HG03571 (cell line): Measurements from ENCODE around the gene SMAD7.
A peak's percentile ranks its signal among the peaks of the same experiment; 100 is the strongest.

Experiments used
- ATAC-seq: cut with Tn5 transposase; IDR thresholded peaks from one replicate; pipeline ENCODE4 v1.9.1; 2021; ENCODE audit not compliant: unreplicated experiment

SMAD7 gene

GRCh38 chr18:48986851-48987761, 36.3 kb upstream of the SMAD7 start:
- ATAC-seq, result no peak

- ATAC-seq, result no peak
Measured at GRCh38 chr18:48985161-48985560, 34.4 kb upstream of the SMAD7 start.

- ATAC-seq, result no peak
Measured at GRCh38 chr18:48983793-48984437, 33.1 kb upstream of the SMAD7 start.

GRCh38 chr18:48982266-48982665, 31.5 kb upstream of the SMAD7 start:
- no peak for ATAC-seq

DNA sequence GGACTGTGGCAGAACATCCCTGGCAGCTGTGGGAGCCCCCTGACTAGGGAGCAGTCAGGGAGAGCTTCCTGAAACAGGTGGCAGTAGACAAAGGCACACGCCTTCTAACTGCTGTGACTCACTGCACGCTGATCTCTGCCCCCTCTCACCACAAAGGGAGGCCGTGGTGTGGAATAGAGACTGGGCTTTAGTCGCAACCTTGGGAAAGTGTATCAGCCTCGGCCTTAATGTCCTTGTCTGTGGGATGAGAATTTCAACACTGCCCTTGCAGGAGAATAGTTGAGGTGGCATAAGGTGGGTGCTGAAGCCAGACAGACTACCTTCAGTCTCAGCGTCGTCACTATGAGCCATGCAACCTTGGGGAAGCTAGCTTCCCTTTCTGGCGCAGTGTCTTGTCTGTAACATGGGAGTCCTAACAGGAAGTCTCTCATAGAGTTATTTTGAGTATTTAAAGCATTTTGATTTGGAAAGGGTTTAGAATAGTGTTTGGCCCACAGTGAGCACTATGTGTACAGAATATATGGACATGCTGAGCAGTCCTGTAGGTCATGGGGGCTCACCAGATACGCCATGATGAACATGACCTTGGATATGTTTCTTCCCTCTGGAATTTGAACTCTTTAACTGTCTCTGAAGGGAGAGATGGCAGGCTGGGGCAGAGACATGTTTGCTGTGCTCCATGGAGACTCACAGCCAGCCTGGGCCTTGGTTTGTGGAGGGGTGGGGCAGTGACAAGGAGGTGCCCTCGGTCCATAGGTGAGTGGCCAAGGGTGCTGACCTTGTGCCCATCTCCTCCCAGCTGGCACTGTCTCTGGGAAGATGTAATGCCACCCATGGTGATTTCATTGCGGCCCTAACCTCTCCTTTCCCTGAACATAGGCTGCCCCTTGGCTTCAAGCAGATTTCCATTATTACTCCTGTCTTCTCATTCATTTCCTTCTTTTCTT, 29.5 kb upstream of the SMAD7 start:
- no peak for ATAC-seq

- ATAC-seq, result no peak
Measured at GRCh38 chr18:48977914-48978313, 27.1 kb upstream of the SMAD7 start.

DNA sequence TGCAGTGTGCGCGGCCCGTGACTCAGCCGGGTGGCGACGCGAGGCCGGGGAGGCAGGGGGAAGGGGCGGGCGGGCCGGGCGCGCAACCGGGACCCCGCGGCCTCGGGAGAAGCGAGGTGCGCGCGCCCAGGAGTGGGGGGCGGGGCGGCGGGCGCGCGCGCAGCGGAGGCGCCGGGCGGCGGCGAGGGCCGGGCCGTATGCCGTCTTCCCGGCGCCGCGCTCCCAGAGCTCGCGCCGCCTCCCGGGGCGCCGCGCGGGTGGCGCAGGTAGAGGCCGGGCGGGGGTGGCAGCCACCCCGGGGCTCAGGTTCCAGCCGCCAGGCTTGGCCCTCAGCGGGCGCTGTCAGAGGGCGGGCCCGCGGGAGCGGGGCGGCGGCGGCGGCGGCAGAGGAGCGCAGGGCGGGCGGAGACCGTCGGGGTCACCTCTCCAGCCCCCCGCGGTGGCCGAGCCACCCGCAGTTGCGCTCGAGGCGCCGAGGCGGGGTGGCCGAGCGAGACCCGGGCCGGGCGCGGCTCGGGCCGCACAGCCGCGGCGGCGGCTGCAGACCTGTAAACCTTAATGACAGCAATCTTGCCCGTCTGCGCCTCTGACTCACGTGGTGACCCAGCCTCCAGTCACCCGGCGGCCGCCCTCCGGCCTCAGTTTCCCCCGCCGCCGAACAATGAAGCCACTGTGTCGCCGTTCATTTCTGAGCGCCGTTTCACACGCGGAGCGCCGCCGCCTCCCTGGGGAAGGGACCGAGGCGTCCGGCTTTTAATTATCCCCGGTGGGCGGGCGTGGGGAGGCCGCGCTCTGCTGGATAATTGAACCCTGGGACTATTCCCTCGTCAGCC, 25.3 kb upstream of the SMAD7 start:
- peak; percentile 68 for ATAC-seq

DNA sequence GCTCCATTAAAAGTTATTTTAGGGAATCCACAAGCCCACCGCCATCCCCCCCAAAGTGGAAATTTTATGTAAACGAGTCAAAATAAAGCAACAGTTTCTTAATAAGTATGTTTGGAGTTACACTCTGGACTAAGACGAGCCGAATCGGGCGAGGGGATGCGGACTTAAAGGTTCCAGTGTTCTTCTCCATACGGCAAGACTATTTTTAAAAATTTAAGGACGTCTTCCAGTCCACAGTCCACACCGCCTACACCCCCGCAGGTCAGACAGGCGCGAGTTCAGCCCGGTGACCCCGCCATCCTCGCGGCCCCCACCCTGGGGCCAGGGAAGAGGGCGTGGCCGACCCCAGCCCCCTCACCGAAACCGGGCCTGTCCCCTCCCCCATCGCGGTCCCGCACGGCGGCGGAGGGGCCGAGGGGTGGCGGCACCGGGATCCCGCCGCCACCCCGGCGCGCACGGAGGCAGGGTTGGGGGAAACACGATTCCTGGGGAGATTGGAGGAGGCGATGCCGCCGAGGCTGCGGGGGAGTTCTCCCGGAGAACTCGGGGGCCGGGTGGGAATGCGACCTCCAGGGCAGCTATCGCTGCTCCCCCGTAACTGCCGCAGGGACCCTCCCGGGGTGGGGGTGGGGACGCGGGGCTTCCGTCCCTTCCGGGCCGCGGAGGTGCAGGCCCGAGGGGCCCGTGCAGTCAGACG, 24.5 kb upstream of the SMAD7 start:
- no peak for ATAC-seq

DNA sequence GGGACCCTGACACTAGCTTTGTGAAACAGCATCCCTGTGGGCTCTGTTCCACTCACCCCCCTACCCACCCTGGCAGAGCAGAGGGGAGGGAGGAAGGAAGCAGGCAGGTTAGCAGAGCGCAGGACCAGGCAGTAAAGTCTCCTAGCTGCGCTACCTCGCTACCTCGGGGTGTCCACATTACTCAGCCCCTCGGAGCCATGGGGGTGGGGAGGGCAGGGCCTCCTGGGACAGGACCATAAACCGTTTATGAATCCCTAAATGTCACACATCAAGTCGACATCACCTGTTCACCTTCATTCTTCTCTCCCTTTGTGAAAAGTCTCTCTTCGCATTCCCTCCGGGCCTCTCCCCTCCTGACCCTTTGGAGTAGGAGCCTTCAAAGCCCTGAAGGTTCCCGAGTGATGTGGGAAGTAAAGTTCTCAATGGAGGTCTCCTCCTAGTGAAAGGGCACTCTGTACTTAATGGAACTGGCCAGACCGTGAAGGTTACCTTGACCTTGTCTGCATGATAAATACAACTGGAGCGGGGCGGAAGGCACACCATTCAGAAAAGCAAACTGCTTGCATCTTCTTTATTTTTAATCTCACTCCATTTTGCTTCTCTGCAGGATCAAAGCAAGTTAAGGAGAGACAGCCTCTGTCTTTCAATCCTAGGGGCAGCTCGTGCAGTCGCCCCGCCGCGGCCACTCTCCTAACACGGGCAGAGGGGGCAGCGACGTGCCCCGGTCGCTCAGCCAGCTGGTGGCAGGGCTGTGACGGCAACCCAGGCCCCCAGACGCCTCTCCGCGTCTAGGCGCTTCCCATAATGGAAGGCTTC, 23.7 kb upstream of the SMAD7 start:
- ATAC-seq, result no peak

- no peak for ATAC-seq
Measured at GRCh38 chr18:48973731-48974130, 23.0 kb upstream of the SMAD7 start.

GRCh38 chr18:48968412-48969215, 17.8 kb upstream of the SMAD7 start:
- no peak for ATAC-seq

DNA sequence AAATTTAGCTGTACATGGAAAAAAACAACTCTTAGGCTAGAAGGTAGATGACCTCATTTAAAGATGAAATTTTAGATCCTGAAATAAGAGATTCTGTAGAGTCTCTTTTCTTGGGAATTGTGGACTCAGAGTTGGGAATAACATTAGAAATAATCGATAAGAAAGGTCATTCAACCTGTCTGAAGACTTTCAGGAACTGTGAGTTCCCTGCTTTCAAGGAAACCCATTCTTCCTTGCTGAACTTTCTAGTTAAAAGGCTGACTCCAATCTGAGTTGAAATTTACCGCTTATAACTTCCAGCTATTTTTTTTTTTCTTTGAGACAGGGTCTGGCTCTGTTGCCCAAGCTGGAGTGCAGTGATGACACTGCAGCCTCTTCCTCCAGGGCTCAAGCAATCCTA, 16.8 kb upstream of the SMAD7 start:
- no peak for ATAC-seq

DNA sequence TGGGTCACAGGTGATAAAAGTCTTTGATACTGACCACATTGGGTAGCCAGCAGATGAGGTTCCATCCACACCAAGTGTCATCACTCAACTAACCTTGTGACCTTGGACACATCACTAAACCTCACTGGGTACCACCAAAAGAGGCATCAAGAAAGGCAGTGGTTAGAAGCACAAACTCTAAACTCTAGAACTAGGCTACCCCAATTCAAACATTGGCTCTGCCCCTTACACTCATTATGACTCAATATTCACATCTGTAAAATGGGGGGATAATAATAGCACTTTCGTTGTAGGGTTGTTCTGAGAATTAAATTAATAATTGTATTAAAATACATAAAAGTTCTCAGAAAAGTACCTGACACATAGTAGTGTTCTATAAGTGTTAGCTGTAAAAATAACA, 15.8 kb upstream of the SMAD7 start:
- ATAC-seq, result no peak

- no peak for ATAC-seq
Measured at GRCh38 chr18:48963586-48964470, 13.1 kb upstream of the SMAD7 start.

- no peak for ATAC-seq
Measured at GRCh38 chr18:48962994-48963561, 12.3 kb upstream of the SMAD7 start.

DNA sequence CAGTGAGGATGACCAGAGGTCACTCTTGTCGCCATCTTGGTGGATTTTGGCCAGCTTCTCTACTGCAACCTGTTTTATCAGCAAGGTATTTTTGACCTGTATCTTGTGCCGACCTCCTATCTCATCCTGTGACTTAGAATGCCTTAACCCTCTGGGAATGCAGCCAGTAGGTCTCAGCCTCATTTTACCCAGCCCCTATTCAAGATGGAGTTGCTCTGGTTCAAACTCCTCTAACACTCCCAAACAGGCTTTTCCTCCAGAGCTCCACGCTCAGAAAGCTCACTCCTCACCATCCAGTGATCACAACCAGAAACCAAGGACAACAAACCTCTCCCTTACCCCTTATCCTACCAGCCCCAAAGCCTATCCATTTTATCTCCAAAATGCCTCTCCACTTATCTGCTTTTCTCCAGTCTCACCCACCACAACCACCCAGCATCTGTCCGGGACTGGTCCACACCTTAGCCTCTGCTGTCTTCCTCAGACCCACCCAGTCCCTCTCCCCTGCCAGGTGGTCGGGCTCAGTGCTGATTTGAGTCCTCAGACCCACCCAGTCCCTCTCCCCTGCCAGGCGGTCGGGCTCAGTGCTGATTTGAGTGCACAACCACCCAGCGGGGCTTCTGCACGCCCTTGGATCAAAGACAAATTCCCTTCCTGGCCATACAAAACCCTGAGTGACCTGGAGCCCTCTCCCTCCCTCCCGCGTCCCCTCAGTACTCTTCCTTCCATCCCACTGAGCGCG, 11.7 kb upstream of the SMAD7 start:
- ATAC-seq, result no peak
